ENCODE results near the gene ZBTB21. TPM values are rescaled to one million over a fixed set of nuclear protein-coding genes. Genes with fewer than 3 reads are reported as not detected.

Gene ZBTB21
- total RNA-seq, 1 experiment from 2014 or later = 18.1 TPM

- no CpG with 5 or more reads among the region's 5 CpGs for WGBS (ENCODE audit: extremely low coverage, insufficient read length, low lambda C conversion rate)
- no peak overlapping the region for H2BK20ac ChIP-seq (ENCODE audit: low read depth, low read length, poor library complexity, severe bottlenecking)
- no peak overlapping the region for H2BK120ac ChIP-seq (ENCODE audit: low read depth, low read length, poor library complexity, severe bottlenecking)
- no peak overlapping the region for H3T11ph ChIP-seq (ENCODE audit: low read length)
- H3K27me3 Mint-ChIP-seq (ENCODE audit: low read depth) = peaks cover 28% of the 10 kb centered on the region
- no peaks in the 10 kb centered on the region for H4K20me1 ChIP-seq (ENCODE audit: control insufficient read depth, insufficient read depth, insufficient read length)
- peak overlapping the region; percentile 64 for H3K4me2 ChIP-seq (ENCODE audit: insufficient read depth, insufficient read length, low read length)
- no peak overlapping the region for H2AFZ ChIP-seq (ENCODE audit: low read length)
- H3K27ac Mint-ChIP-seq = no peak overlapping the region
- peaks cover 7% of the 10 kb centered on the region; the same call in 1 of the 2 replicates for H3K27me3 ChIP-seq (ENCODE audit: insufficient read depth, low read length)
- no peaks in the 10 kb centered on the region for H3K9me3 ChIP-seq (ENCODE audit: control insufficient read depth, low read depth, low read length)
- H3K4me3 Mint-ChIP-seq = peak overlapping the region; percentile 68 to 78
- peaks cover 16% of the 10 kb centered on the region for H3K23me2 ChIP-seq (ENCODE audit: insufficient read length, low read depth, low read length, poor library complexity, severe bottlenecking)
- no peak overlapping the region for H2BK12ac ChIP-seq (ENCODE audit: insufficient read length, low read depth, low read length)
- H3K23ac ChIP-seq (ENCODE audit: insufficient read length, low read depth, low read length) = no peak overlapping the region
- no peak for DNase-seq
- H3K4ac ChIP-seq (ENCODE audit: low read depth, low read length) = no peak overlapping the region
- H3K4me1 Mint-ChIP-seq = peaks cover 41 to 43% of the 10 kb centered on the region in 2 experiments
- H3K14ac ChIP-seq (ENCODE audit: insufficient read depth, low read length) = no peak overlapping the region
- no peak overlapping the region for H2AK5ac ChIP-seq (ENCODE audit: insufficient read length, low read length)
- H3K9me3 Mint-ChIP-seq = no peaks in the 10 kb centered on the region; a peak in 2 of 5 replicates
- H3K18ac ChIP-seq (ENCODE audit: insufficient read length, low read depth, low read length) = no peak overlapping the region
- no peak overlapping the region for H4K5ac ChIP-seq (ENCODE audit: insufficient read length, low read depth, low read length)
- no peaks in the 10 kb centered on the region for H3K79me1 ChIP-seq (ENCODE audit: insufficient read depth, low read depth, low read length, poor library complexity, severe bottlenecking)
- peaks cover 5% of the 10 kb centered on the region; the same call in 1 of the 2 replicates for H3K4me1 ChIP-seq (ENCODE audit: insufficient read depth, low read length)
- H4K8ac ChIP-seq (replicated peaks; ENCODE audit: insufficient read length, low read depth, low read length) = no peak overlapping the region
- no peak for TF ChIP-seq CTCF (conservative IDR thresholded peaks at IDR 0.05)
- no peak overlapping the region for H3K9ac ChIP-seq (ENCODE audit: extremely low read depth, insufficient read length, low read length)
- H3K56ac ChIP-seq (ENCODE audit: insufficient read length, low read depth, low read length) = no peak overlapping the region
- no peak overlapping the region for H2BK5ac ChIP-seq (ENCODE audit: insufficient read length, low read length)
- no peak overlapping the region for H2BK15ac ChIP-seq (ENCODE audit: low read depth, low read length)
- no peaks in the 10 kb centered on the region for H3K79me2 ChIP-seq (ENCODE audit: insufficient read depth, low read length)
- no peak overlapping the region for H3K27ac ChIP-seq (ENCODE audit: insufficient read length, low read depth, low read length)
- H4K91ac ChIP-seq (ENCODE audit: insufficient read length, low read depth, low read length) = no peak overlapping the region
- H3K36me3 Mint-ChIP-seq (ENCODE audit: insufficient read depth in 1 of 3, low read depth in 3 of 3) = peaks cover 0 to 5% (median 3%) of the 10 kb centered on the region in 3 experiments; a peak in 4 of 7 replicates
These were observed 58.1 kb downstream of the ZBTB21 start for GRCh38 chr21:41951876-41952567.
